Measurements from ENCODE around the gene WDR5.

WDR5 gene

DNA sequence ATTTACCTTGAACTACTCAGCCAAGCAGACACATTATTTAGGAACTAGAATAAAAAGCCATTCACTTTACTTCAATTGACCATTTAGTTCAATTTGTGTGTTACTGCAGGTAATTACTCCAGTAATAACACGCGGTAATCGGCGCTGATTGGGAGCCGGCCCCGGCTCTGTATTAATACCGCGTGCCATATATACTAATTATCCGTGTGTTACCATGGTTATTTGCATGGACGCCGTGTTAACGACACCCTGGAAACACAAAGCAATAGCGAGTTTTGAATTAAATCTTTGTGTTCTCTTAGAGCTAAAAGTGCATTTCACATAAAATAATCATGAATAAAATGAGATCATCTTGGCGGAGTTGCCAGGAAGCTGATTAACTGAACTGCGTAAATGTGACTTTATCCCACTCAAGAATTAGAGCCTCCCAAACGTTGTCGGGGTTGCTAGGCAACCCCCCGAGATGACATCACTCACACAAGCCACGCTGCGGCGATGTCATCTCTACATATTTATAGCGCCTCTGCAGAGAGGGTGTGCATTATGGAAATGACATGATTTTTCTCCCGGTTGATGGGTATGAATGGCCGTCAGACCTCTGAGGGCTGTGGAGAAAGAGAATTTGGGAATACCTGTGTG is 69.9 kb downstream of the WDR5 start:
- DNase-seq (ENCODE audit: low read depth in 2 of 3, low spot score in 2 of 3): no peak

GRCh38 chr9:134206311-134207300 is 70.7 kb downstream of the WDR5 start:
- no peak for DNase-seq (ENCODE audit: low read depth in 2 of 3, low spot score in 2 of 3)

GRCh38 chr9:134208310-134208841 is 72.5 kb downstream of the WDR5 start:
- no peak for DNase-seq (ENCODE audit: low read depth in 2 of 3, low spot score in 2 of 3)

GRCh38 chr9:134208981-134209725 is 73.3 kb downstream of the WDR5 start:
- DNase-seq (ENCODE audit: low read depth in 2 of 3, low spot score in 2 of 3): no peak
